Stimulated activated CD8-positive, alpha-beta memory T cell treated with anti-CD3 and anti-CD28 coated beads, Interleukin-4, amount 100 ng/mL, for 48 hours (primary cell): ENCODE data around the gene MARK3.
"Not testable (repeated sequence)": the region's sequence is repeated elsewhere in the genome, so short reads cannot be mapped to it uniquely, and the experiment has no call there.

ENCODE experiments used
- DNase-seq: peaks from one replicate; pipeline ENCODE4 v3.0.0-alpha.2; 2020

MARK3 gene

DNA sequence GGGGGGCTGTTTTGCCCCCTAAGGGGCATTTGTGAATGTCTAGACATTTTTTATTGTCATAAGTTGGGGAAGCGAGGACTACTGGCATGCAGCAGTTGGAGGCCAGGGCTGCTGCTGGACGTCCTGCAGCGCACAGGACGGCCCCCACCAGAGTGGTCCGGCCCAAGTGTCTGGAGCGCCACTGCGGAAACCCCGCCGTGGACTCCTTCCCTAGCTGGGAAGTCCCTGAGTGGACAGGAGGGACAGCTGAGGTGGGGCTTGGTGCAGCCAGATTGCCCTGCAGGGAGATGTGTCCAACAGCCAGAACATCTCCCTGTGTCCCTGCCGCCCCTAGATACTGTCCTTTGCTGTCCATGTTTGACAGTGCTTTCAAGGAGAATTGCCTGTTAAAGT is 132.0 kb downstream of the MARK3 start:
- no peak for DNase-seq

DNA sequence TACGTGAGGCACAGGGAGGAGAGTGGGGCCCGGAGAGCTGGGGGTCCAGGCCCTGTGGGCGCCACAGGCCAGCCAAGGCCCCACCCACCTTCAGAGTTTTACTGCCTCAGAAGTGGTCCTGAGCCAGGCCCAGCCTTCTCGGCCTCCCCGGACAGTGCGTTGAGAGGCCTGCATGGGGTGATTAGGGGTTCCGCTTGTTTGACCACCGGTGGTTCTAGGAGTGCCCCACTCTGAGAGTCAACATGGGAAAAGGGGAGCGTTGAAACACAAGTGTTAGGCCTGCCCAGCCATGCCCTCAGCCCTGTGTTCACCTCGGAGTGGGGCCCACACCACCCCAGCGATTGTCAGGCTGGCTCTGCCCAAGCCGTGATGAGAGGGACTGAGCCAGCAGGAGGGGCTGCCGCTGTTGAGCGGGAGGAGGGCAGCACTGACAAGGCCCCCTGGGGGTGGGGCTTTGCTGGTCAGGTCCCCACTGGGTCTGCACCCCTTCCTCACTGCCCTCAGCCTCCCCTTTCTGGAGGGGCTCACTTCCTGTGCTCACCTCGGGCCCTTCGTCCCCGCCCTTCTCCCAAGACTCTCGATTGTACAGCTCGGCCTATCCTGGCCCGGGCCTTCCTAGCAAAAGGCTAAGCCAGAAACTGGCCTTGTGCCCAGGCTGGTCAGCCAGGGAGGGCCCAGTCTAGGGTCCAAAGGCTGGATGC is 132.7 kb downstream of the MARK3 start:
- no peak for DNase-seq

DNA sequence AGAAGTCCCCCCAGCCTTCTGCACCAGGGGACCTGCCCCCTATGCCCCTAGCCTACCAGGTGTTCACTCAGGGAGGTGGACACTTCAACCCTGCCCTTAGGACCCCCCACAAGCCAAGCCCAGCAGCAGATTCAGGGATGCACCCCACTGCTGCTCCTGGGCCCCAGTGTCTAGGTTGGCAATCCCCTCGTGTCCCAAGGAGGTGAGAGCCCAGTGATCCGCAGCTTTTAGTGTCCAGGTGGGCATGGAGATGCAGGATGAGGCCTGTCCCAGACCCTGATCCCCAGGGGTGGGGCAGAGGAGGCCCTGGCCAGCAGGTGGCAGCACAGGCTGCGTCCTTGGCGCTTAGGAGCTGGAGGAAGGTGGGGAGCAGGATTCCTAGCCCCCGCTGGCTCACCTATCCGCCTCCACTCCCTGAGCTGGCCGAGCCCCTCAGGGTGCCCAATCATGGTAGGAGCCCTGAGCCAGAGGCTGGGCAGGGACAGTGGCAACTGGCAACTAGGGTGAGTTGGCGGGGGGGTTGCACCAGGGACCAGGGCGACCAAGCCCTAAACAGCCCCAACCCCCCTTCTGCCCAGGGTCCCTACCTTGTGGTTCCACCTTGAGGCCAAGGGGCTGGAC is 133.3 kb downstream of the MARK3 start:
- peak; percentile 84 for DNase-seq

DNA sequence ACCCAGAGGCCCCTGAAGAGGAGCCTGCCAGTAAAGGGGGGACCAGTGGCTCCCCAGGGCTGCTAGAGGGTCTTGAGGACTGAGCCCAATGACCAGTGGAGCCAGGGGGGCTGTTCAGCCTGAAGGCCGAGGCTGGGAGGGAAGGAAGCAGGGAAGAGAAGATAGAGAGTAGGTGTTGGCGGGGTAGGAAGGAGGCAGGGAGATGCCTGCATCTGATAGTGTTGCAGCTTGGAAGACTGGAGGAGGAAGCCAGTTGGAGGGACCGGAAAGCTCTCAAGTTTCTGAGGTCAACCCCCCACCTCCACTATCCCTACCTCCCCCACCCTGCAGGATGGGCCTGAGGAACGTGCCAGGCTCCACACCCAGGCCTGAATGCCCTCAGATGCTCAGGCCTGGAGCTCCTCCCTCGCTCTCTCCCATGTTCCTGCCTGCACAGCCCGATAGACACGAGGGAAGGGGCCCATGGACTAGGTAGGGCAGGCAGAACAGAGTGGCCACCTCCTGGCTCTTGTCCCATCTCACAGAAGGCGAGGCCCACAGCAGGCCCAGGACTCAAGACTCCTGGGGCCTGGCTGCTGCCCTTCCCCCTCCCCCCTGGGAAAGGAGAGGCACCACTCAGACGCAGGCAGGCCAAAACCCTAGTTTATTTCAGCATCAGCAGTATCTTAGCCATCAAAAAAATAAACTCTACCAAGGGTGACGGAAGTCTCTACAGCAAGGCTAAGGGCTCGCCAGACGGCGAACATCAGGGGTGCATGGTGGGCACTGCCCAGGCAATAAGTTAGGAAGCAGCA is 134.0 kb downstream of the MARK3 start:
- no peak for DNase-seq

DNA sequence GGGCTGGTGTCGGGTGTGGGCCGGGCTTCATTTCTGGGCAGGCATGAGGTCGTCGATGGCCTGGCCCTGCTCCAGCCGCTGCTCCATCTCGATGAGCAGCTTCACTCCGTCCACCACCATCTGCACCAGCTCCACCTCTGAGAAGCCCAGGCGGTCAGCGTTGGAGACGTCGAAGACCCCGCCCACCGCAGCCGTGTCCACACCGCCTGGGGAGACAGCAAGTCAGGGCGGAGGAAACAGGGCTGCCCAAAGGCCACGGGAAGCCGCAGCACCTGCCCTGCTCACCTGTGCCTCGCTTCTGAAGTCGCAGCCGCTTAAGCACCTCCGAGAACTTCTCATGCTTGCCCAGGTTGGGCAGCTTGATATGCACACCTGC is 134.6 kb downstream of the MARK3 start:
- DNase-seq: no peak

DNA sequence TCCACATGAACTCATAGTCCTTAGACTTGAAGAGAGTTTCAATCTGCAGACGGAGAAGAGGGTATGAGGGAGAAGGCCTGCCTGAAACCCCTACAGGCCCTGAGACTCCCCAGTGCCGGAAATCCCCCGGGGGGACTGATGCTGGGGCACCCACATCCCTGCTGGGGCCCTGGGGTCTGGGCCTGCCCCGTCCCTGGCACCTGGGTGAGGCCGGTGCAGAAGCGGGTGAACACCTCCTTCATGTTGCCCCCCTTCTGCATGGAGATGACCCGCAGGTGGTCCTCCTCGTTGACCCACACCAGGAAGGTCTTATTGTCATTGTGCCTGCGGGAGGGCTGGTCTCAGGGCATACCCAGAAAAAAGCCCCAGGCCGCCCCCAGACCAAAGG is 135.0 kb downstream of the MARK3 start:
- no peak for DNase-seq

DNA sequence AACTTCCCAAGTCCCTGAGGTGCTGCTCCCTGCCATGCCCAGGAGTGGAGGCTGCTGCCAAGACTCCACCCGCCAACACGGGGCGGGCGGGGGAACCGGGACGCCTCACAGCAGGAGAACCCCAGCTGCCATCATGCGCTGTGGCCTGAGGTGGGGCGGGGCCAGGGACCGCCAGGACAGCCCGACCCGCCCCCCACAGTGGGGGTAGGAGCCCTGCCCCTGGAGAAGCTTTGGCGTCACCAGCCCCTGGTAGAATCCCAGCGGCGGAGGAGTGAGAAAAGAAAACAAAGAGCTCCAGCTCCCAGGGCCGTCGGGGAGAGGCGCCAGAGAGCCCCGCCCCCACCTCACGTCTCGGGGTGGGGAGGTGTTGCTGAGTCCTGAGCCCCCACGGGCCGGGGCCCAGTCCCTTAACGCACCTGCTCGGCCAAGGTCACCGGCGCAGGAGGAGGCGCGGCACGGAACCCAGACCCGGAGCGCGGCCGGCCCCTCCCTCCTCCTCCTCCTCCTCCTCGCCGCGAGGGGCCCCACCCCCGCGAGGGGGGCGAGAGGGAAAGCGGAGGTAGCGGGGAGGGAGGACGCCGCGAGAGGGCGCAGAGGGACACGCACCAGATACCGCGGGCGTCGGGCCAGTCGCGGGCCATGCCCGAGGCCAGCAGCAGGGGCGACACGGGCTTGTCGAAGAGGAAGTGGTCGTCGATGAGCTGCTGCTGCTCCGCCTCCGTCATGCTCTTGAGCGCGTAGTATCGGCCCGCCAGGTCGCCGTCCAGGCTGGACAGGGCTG is 135.6 kb downstream of the MARK3 start:
- DNase-seq: peak; percentile 72

DNA sequence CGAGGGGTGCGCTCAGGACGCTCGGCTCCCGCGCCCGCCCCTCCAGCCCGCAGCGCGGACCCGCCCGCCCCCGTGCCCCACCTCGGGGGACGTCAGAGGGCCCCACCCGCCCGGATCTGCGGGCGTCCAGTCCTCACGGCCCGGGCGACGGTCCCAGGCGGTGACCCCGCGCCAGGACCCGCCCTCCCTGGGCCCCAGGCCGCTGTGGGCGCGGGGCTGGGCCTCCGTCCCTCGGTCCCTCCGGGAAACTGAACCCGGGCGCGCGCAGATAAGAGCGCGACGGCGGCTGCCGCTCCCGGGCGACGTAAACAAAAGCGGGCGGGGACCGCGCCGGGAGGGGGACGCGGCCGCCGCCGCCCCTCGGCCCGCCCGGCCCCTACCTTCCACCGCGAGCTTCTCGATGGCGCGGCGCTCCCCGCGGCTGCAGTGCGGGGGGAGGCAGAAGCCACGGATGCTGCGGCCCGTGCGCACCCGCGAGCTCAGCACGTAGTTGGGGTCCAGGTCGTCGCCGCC is 136.3 kb downstream of the MARK3 start:
- no peak for DNase-seq

DNA sequence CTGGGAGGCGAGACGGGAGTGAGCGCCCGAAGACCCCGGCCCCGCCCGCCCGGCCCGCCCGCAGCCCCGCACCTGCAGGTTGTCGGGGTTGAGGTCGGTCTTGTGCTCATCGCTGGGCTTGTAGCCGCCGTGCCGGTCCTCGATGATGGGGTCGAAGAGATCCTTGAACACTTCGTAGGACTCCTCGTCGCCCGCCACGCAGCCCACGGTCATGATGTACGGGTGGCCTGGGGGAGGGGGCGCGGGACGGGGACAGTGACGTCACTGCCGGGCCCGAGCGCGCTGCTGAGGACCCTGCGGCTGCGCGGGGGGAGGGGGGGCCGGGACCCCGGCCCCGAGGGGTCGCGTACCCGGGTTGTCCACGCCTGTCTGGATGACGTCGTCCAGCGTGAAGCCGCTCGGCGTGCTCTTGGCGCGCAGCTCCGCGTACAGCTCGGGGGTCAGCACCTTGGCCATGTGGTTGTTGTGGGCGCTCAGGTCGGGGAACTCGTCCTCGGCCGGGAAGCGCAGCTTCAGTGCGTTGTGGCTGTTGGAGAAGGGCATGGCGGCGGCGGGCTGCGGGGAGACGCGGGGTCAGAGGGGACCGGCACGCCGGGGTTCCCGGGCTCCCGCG is 136.8 kb downstream of the MARK3 start:
- DNase-seq: no peak

DNA sequence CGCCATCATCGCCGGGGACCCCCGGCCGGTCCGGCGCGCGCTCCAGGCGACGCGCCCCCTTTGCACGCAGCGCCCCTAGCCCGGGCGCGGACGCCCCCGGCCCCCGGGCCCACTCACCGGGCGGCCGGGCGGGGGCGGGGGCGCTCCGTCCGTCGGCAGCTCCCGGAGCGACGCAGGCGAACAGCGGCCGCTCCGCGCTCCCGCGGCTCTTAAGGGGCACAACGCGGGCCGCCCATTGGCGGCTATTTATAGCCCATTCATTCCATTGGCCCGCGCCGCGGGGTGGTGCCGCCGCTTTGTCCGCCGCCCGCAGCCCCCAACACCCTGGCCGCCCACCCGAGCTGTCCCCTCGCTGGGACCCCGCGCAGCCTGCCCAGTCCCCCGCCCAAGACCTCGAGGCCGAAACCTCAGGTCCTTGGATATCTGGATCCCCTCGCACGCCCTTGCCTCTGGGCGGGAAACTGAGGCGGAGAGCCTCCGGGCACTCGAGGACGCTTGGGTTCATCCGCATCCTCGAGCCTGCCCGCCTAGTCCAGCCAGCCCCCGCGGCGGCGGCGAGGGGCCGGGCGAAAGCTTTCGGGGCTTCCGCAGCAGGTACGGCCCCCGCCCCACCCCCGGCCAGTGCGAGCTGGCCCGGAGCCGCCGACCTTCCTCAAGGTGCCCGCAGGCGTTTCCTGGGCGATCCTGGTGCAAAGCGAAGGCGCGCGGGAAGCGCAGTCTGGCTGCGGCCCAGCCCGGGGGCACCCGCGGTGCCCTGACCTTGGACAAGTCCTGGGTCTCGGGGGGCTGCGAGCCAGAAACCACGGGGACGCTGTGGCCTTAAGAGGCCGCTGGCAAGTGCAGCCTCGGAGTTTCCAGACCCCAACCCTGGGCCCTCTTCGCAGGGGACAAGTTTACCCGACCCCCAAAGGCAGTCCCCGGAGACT is 137.7 kb downstream of the MARK3 start, which contains the start of gene CKB:
Gene CKB, minus strand, starts transcription at position 182 of the 926 bp plus-strand sequence. CDS start 337 bp downstream, outside the sequence.
- no peak for DNase-seq

DNA sequence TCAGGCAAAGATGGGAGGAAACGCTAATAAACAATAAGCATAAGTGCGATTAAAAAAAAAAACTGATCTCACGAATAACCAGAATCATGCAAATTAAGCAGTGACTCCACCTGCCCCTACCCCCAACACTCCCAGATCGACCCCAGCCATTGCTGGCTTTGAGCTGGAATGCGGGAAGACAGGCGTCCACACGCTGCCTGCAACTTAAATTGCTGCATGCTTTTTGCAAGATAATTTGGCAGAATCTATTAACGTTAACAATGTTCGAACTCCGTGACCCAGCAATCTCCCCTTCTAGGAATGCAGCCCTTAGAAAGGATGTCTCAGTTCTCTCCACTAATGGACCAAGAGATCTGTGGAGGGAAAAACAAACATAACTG is 138.3 kb downstream of the MARK3 start:
- DNase-seq: no peak

DNA sequence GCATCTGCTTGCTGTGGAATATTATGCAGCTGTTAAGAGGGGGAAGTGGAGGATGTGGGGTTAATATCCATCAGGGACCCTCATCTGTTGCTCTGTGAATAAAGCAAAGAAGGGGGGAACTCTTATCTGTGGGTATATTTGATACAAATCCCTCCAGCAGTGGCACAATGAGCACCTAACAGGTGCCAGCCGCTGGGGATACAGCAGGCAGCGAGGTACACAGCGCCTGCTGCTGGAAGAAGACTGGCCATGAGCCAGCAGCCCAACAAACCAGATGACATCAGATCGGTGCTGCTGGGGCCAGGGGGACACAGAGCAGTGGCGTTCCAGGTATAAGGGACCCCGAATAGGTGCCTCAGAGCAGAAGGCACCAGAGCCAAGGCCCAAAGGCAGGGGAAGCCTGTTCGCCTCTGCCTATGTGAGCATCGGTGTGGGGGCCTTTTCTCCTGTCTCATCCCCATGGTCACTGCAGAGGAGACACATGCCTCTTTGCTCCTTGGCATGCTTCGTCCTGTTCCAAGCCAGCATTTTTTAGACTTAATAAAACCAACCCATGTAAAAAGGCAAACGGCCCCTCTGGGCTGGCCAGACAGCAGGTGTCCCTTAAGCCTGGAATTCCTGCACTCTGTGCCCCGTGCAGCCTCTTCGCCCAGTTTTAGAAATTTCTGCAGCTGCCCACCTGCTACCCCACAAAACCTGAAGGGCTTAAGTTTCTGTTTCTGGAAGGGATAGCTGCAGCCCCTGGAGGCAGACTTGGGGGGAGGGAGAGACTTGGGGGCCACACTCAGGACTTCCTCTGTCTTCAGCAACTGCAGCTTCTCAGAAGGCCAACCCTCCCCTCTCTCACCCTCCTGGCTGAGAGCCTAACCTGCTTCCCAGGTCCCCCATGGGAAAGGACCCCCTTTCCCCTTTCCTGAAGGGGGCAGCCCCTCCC is 139.1 kb downstream of the MARK3 start:
- DNase-seq: no peak

DNA sequence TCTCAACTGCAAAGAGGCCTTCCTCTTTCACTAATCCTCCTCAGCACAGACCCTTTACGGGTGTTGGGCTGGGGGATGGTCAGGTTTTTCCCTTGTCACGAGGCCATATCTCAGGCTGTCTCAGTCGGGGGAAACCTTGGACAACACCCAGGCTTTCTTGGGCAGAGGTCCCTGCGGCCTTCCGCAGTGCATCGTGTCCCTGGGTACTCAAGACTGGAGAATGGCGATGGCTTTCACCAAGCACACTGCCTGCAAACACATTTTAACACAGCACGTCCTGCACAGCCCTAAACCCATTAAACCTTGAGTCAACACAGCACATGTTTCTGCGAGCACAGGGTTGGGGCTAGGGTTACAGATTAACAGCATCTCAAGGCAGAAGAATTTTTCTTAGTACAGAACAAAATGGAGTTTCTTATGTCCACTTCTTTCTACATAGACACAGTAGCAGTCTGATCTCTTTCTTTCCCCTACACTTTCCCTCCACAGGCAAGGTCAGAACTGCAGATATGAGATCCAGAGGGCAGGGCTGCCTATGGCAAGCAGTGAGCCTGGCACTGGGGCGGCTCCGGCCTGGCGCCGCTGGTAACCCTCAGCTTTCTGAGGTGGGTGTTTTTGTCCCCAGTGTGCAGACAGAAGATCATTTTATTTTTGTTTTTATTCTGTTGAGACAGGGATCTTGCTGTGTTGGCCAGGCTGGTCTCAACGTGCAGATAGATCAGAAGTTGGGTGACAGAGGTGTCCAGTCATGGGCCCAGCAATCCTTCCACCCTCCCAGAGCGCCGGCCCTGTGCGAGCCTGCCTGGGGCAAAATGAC is 140.4 kb downstream of the MARK3 start:
- not testable (repeated sequence) for DNase-seq

DNA sequence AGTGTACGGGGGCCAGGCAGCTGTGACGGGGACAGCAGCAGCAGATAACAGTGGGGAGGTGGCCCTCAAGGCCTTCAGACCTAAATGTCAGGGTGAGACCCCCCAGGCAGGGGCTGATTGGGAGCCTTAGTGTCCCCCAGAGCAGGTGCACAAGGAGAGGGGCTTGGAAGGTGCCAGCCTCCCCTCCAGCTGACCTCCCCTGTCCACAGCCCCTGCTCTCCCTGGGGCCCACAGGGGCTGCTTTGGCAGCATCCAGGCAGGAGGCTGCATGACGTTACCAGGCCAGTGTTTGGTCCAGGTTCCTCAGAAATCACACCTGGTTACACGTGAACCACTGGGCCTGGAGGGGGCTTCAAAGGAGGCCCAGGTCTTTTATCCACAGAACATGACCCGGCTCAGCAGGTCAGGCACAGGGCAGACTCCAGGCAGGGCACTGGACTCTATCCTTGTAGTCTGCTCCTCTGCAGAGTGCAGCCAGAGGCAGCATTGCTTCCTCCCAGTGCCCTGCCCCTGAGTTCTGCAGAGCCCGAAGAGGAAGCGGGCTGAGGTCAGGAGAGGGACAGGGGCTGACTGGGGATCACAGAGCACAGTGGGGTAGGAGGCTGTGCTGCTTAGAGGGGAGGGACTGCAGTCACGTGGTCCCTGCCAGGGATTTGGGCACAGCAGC is 141.2 kb downstream of the MARK3 start:
- DNase-seq: no peak

DNA sequence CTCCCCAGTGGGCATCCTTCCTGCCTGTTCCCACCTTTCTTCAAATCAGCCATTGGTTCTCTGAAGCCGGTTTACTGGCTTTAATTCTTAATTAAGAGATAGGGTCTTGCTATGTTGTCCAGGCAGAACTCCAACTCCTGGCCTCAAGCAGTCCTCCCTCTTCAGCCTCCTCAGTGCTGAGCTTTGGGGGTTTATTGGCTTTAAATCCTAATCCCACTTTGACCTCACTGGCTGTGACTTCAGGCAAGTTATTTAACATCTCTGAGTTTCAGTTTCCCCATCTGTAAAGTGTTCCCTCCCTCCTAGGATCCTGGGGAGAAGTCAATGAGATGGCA is 141.7 kb downstream of the MARK3 start:
- no peak for DNase-seq

DNA sequence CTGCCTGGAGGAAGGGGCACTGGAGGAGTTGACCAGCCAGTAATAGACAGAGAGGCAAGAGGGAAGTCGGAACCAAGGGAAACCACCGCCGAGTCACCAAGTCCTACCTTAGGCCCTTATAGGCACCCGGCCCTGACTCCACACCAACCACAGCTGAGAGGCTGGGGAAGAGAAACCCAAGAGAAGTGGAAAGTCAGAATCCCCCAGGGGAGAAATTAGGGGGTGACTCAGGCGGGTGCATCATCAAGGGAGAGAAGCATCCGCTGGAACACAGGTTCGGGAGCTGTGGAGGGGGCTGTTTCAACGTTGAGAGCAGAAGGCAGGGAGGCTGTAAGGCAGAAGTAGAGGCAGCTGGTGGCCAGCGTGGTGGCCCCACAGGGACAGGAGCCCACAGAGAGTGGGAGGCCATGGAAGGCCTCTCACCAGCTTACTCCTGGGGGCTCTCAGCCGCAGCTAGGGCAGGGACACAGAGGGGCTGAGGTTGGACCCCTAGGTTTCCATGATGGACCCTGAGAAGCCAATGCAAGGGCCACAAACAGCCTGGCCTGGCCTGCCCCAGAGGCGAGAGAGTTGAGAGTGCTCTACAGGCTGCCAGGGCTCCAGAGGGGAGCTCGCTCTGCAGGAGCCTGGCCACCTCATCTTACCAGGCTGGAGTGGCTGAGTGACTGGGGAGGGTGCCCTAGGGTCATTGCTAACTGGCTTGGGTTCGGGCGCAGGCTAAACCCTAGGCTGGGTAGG is 142.4 kb downstream of the MARK3 start:
- DNase-seq: peak; percentile 51

DNA sequence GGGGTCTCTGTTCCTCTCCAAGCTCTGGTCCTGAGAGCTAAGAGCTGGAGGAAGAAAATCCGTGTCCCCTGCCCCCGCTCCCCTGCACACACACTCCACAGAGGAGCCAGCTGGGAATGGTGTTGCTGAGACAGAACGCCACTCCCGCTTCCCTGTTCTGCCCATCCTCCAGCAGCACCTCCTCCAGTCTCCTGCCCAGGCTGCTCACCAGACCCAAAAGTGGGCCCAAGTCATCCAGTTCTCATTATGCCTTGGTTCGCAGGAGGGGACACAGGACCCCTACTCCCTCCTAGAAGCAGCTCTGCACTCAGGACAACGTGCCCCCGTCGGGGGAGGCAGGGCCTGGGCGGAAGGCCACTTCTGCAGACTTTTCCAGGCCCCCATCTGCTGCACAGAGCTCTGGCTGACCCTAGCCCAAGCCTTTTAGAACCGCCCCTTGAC is 143.0 kb downstream of the MARK3 start:
- no peak for DNase-seq
